GM19099 (cell line): ENCODE data around the gene CCR7.

Experiments
- POLR2A ChIP-seq: IDR thresholded peaks from 3 replicates; pipeline ENCODE4 v1.6.1; 2011; ENCODE audit warnings: low read depth; ENCODE audit not compliant: insufficient read length; ENCODE audit errors: extremely low read depth

Gene CCR7

GRCh38 chr17:40564883-40565768 lies at the start of gene CCR7:
Gene CCR7, minus strand, starts transcription at chr17:40565472. Its CDS starts 63 bp downstream, at chr17:40565409.
- peak; percentile 81 for TF ChIP-seq POLR2A

- no peak for TF ChIP-seq POLR2A
Measured at GRCh38 chr17:40614431-40615067, 49.3 kb upstream of the CCR7 start.

GRCh38 chr17:40613467-40614154 lies 48.3 kb upstream of the CCR7 start:
- no peak for TF ChIP-seq POLR2A

- TF ChIP-seq POLR2A = no peak
Measured at GRCh38 chr17:40612599-40613244, 47.5 kb upstream of the CCR7 start.

GRCh38 chr17:40611840-40612474 lies 46.7 kb upstream of the CCR7 start:
- TF ChIP-seq POLR2A = no peak

GRCh38 chr17:40610359-40610758 lies 45.1 kb upstream of the CCR7 start:
- no peak for TF ChIP-seq POLR2A

GRCh38 chr17:40608061-40608581 lies 42.8 kb upstream of the CCR7 start:
- no peak for TF ChIP-seq POLR2A

GRCh38 chr17:40607641-40608040 lies 42.4 kb upstream of the CCR7 start:
- TF ChIP-seq POLR2A = no peak

GRCh38 chr17:40606548-40607353 lies 41.5 kb upstream of the CCR7 start:
- no peak for TF ChIP-seq POLR2A

GRCh38 chr17:40605306-40605705 lies 40.0 kb upstream of the CCR7 start:
- no peak for TF ChIP-seq POLR2A

GRCh38 chr17:40604327-40605080 lies 39.2 kb upstream of the CCR7 start:
- TF ChIP-seq POLR2A = no peak

GRCh38 chr17:40602445-40603443 lies 37.5 kb upstream of the CCR7 start:
- TF ChIP-seq POLR2A = no peak
